Embryonic facial prominence (tissue), 1 donor: Measurements from ENCODE around the gene LCA5.
A peak's percentile ranks its signal among the peaks of the same experiment; 100 is the strongest.
"Not testable (repeated sequence)": the region's sequence is repeated elsewhere in the genome, so short reads cannot be mapped to it uniquely, and the experiment has no call there.

Source experiments
- DNase-seq: peaks from one replicate; pipeline ENCODE4 v3.0.0-alpha.2; 2016; ENCODE audit errors: extremely low spot score

LCA5 gene

DNA sequence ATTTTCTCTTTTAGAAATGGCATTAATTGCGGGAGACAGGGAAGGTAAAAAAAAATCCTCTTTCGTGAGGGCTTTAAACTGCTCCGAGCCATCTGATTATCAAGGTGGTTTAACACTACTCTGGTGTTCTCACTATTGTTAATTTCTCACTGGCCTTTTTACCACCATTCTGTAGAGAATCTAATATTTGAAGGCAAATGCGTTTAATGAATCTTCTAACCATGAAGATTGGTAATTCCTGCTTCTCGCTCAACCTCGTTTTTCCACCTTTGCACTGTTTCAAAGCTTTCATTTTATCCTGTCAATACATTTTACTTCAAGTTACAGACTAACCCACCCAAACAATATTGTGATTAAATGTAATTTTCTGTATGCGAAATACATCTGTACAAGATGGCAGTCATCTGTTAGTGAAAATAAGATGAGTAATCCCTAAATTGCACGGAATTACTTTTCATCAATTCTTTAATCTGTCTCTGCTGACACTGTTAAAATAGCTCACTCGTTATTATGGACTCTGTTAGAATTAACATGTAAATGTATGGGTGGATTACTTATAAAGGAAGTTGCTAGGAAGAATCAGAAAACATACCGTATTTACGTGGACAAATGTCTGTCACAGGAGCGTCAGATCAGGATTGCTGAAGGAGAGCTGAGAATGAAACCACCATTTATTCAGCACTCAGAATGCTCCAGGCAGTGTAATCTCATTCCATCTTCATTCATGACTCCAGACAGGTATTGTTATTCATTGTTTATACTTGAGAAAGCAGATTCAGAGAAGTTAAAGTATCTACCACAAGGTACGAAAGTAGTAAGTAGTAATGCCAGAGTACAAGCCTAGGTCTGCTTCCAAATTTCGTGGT, 1.1 kb upstream of the LCA5 start:
- DNase-seq = peak; percentile 25

DNA sequence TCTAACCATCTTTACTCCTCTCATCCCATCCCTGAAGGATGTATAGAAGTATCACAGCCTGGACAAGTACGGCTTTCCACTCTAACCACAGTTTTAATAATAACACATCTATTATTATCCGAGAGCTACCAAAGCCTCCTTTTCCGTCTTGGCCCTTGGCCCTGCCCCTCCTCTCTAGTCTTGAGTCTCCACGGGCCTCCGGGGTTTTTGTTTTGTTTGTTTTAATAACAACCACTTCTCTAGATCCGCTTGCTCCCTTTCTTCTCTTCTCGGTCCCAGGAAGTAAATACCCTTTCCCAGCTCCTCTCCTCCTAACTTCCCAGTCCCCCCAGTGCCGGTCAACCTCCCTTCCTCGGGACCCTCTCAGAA, 661 bp downstream of the LCA5 start:
- DNase-seq = no peak

- DNase-seq = not testable (repeated sequence)
Observed at GRCh38 chr6:79529567-79529966, 7.7 kb downstream of the LCA5 start.

DNA sequence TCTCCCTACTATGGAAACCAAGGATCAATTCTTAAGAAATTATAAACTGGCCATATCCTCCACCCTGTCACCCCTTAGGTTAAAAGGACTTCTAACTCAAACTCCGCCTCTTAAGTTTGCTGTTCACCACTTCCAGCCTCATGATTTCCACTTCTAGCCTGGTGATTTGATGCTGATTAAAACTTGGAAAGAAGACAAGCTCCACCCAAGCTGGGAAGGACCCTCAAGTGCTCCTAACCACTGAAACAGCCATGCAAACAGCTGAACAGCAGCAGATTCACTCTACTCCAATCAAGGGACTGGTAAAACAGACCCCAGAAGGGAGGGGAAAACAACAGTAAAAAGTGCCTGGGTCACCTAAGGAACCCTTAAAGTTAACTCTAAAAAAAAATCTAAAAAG, 10.3 kb downstream of the LCA5 start:
- no peak for DNase-seq

- DNase-seq = no peak
Observed at GRCh38 chr6:79525272-79526100, 11.7 kb downstream of the LCA5 start.

GRCh38 chr6:79524065-79524464, 13.2 kb downstream of the LCA5 start:
- no peak for DNase-seq

DNA sequence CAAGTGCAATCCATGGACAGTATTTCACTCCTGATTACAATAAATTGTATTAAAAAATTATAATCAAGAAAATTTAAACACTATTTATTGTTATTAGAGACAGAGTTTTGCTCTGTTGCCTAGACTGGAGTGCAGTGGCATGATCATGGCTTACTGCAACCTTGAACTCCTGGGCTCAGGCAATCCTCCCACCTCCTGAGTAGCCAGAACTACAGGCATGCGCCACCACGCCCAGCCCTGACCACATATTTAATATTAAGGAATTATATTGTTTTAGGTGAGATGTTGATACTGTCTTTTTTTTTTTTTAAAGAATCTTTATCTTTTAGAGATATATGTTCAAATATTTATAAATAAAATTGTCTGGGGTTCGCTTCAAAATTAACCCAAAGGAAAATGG, 14.6 kb downstream of the LCA5 start:
- DNase-seq = no peak

DNA sequence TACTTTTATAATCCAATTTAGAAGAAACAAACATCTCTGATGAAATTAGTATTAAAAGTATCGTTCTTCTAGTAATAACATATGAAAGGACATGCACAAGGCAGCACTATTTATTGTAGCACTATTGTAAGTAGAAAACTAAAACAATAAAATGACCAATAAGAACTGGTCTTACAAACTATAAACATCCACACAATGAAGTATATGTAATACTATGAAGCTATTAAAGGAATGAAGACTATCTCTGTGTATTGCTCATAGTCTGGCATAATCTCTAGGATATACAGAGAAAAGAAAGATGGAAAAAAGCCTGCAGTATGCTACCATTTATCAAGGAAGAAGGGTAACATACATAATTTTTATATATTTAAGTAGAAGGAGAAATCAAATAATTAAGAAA, 16.7 kb downstream of the LCA5 start:
- no peak for DNase-seq

GRCh38 chr6:79518842-79519241, 18.4 kb downstream of the LCA5 start:
- no peak for DNase-seq

GRCh38 chr6:79515436-79515835, 21.8 kb downstream of the LCA5 start:
- no peak for DNase-seq

DNA sequence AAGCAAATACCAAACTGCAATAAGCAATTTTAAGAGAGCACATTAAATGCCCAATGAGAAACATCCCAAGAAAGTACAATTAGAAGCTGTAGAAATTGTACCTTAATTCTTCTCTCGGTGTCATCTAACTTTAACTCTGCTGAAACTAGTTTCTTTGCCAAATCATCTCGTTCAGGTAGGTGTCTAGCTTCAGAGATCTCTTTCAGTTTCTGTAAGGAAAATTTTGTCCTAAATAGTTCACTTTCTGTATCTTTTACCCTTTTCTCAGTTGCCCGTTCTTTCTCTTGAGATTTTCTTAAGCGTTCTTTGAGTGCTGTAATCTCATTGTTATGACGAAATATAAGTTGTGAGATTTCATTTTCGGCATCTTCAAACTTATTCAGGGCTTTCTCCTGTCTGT, 24.1 kb downstream of the LCA5 start:
- no peak for DNase-seq

DNA sequence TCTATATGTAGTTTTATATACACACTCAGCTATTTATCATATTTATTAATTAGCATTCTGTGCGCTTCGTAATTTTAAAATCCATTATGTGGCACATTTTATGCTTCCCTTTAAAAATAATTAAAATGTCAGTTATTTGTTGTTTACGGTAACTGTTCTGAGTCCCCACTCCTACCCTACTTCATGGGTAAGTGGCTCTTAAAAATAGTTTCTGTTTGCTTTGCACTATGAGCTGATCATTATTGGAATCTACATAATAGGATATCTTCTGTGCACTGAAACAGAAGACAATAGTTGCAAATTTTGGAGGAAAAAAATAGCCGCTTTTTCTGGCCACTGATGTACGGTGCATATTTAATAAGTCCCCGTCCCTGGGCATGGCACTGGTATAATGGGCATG, 25.2 kb downstream of the LCA5 start:
- DNase-seq = no peak

DNA sequence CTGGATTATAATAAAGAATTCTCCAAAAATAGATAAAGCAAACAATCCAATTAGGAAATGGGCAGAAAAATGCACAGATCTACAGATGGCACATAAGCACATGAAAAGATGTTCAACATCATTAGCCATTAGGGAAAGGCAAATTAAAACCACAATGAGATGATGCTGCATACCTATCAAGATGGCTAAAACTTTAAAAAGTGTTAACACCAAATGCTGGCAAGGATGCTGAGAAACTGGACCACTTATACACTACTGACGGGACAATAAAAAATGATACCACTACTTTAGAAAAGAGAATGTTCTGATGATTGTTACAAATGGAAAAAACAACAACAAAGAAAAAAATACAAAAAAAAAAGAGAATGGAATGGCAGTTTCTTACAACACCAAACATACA, 26.5 kb downstream of the LCA5 start:
- DNase-seq = no peak

- DNase-seq = no peak
Observed at GRCh38 chr6:79506251-79506650, 31.0 kb downstream of the LCA5 start.

DNA sequence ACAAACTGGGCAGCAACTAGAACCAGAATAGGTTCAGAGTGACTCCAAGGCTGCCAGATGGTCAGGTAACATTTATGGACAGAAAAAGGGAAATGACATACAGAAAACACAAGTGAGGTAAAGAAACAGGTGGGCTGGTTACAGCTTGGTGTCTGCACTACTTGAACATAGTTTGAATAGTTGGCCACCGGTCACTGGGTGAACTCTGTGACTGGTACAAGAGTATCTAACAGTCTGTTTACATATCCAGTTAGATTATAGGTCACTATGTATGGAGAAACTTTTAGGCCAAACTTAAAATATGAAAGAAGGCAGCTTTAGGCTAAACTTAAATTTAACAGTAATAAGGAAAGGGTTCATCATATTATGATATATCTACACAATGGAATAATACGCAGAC, 32.9 kb downstream of the LCA5 start:
- DNase-seq = no peak

GRCh38 chr6:79498842-79499241, 38.4 kb downstream of the LCA5 start:
- no peak for DNase-seq

DNA sequence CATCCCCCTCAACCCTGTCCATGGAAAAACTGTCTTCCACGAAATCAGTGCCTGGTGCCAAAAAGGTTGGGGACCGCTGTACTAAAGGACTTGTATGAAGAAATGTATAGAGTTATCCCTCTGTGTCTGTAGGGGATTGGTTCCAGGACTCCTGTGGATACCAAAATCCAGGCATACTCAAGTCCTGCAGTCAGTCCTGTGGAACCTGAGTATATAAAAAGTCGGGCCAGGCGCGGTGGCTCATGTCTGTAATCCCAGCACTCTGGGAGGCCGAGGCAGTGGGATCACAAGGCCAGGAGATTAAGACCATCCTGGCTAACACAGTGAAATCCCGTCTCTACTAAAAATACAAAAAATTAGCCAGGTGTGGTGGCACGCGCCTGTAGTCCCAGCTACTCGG, 42.0 kb downstream of the LCA5 start:
- no peak for DNase-seq

GRCh38 chr6:79494841-79495240, 42.4 kb downstream of the LCA5 start:
- no peak for DNase-seq

DNA sequence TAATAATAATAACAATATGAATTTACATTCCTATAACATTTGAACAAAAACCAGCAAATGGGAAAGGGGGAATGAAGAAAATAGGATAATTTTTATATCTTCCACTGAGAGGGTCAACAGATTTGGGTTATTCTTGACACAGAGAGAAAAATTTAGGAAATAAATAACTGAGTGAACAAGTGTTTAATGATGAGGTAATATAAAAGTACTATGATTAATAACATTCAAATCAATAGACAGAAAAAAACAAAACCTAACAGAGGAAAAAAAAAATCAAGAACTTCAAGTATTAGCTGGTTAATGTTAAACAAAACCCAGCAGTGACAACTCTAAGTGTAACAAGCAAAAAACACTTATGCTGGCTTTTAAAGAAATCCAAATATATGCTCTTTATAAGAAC, 66.5 kb downstream of the LCA5 start:
- DNase-seq = no peak

- DNase-seq = no peak
Observed at GRCh38 chr6:79469376-79470246, 67.6 kb downstream of the LCA5 start.

GRCh38 chr6:79468587-79468986, 68.6 kb downstream of the LCA5 start:
- no peak for DNase-seq

DNA sequence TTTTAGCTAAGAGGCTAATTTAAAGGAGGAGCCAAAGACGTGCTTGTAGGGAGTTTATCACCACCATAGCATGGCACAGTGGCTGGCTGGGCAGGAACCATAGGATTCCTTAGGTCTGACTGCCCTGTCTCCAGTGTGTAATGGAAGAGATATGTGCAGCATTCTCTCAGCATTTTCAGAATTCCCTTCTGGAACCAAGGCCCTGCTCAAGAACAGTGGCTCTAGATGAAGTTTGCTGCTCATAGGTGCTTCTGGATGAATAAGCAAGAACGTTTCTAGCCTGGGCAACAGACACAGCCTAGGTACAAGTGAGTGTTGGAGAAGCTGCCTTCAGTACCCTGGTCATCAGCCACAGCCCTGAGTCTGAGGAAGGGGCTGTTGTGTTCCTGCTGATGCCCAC, 69.1 kb downstream of the LCA5 start:
- DNase-seq = no peak
